ENCODE results near the gene DPM2. TPM values are rescaled to one million over a fixed set of nuclear protein-coding genes. Genes with fewer than 3 reads are reported as not detected.

DPM2 gene
- total and polyA plus RNA-seq, 2 donors = 17.9 to 32.8 TPM

DNA sequence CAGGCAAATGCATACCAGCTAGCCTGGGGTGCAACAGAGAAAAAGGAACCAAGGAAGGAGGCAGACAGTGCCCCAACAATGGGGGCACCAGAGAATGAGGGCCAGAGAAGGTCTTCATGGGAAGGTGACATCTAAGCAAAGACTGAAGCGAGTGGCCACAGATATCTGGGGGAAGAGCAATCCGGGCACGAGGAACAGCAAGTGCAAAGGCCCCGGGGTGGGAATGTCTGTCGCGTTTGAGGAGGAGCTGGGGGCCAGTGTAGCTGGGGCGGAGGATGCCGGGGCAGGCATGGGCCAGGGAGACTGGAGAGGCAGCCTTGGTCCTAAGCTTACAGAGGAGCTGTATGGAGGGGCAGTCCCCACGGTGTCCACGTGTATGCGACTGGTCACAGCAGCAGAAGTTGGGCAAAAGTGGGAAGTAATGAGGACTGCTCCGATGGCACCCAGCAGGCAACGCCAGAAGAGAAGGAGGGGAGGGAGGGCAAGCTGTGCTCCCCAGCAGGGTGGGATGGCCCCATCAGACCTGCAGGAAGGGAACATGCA lies 24.0 kb upstream of the DPM2 start:
- peaks cover 33 to 64% of the 10 kb centered on the region in 2 donors for H3K36me3 ChIP-seq (ENCODE audit: control insufficient read depth in 2 of 2, insufficient read depth in 2 of 2, low read length in 1 of 2)
- no peaks in the 10 kb centered on the region for H3K27me3 ChIP-seq (ENCODE audit: control insufficient read depth in 2 of 2, insufficient read depth in 1 of 2, low read length in 1 of 2)
- no peak overlapping the region for H3K4me3 ChIP-seq (ENCODE audit: low read length in 2 of 2)
- no peak for DNase-seq (ENCODE audit: low read depth in 6 of 9, low spot score in 9 of 9)
- H3K4me1 ChIP-seq (ENCODE audit: control insufficient read depth in 2 of 2, insufficient read depth in 2 of 2, low read length in 2 of 2) = peaks cover 27 to 70% of the 10 kb centered on the region in 2 donors
- 98% methylated on average over 13 of the region's 13 CpGs for WGBS
- H3K9me3 ChIP-seq (ENCODE audit: control insufficient read depth in 2 of 2, insufficient read depth in 1 of 2, low read length in 1 of 2) = no peaks in the 10 kb centered on the region
- H3K27ac ChIP-seq (ENCODE audit: low read depth in 1 of 2, low read length in 1 of 2) = no peak overlapping the region

DNA sequence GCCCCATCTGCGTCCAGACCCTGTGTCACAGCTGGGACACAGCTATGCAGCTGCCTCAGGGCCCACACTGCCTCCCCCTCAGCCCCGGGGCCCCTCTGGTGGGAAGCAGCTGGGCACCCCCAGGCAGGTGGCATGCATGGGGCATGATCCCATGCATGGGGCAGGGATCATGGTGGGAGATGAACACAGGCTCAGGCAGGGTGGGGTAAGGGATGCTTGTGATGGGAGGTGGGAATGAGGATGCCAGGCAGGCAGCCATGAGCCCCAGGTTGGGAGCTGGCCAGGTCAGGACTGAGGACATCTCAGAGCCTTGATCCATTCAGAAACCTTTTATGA lies 23.5 kb upstream of the DPM2 start:
- no peak for DNase-seq (ENCODE audit: low read depth in 6 of 9, low spot score in 9 of 9)
- H3K36me3 ChIP-seq (ENCODE audit: control insufficient read depth in 2 of 2, insufficient read depth in 2 of 2, low read length in 1 of 2) = peaks cover 33 to 60% of the 10 kb centered on the region in 2 donors
- H3K27ac ChIP-seq (ENCODE audit: low read depth in 1 of 2, low read length in 1 of 2) = peak overlapping the region; percentile 56 to 80
- no peaks in the 10 kb centered on the region for H3K9me3 ChIP-seq (ENCODE audit: control insufficient read depth in 2 of 2, insufficient read depth in 1 of 2, low read length in 1 of 2)
- H3K27me3 ChIP-seq (ENCODE audit: control insufficient read depth in 2 of 2, insufficient read depth in 1 of 2, low read length in 1 of 2) = no peaks in the 10 kb centered on the region
- 73% methylated on average over 2 of the region's 2 CpGs for WGBS
- peaks cover 23 to 70% of the 10 kb centered on the region in 2 donors for H3K4me1 ChIP-seq (ENCODE audit: control insufficient read depth in 2 of 2, insufficient read depth in 2 of 2, low read length in 2 of 2)
- no peak overlapping the region for H3K4me3 ChIP-seq (ENCODE audit: low read length in 2 of 2)

DNA sequence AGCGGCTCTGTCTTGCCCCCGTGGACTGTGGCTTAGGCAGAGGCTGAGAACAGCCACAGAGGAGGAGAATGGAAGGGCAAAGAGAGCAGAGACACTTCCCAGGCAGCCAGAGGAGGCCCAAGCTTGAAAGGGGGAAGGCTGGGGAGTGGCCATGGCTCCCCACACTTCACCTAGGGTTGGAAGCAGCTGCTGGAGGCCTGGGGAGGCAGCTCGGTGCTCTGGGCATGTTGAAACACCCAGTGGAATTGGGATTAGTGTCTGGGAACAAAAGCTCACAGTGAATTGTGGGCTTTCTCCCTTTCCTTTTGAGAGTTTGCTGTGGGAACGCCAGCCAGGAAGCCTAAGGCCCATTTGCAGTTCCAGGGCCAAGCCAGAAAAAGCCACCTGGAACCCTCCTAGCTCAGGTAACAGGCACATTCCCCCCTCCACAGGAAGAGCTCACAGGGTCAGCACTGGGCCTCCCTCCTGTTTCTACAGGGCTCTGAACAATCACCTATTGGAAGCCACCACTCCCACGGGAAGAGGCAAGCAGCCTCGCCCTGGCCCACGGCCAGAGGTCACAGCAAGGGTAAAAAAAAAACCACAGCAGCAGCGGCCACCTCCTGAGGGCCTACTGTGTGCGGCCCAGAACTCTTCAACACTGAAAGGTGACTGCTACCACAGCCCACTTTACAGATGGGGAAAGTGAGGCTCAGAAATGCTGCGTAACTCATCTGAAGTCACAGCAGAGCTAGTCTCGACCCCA lies 22.9 kb upstream of the DPM2 start:
- no peak for DNase-seq (ENCODE audit: low read depth in 6 of 9, low spot score in 9 of 9)
- WGBS = 87% methylated on average over 11 of the region's 11 CpGs
- H3K9me3 ChIP-seq (ENCODE audit: control insufficient read depth in 2 of 2, insufficient read depth in 1 of 2, low read length in 1 of 2) = no peaks in the 10 kb centered on the region
- peaks cover 21 to 70% of the 10 kb centered on the region in 2 donors for H3K4me1 ChIP-seq (ENCODE audit: control insufficient read depth in 2 of 2, insufficient read depth in 2 of 2, low read length in 2 of 2)
- H3K36me3 ChIP-seq (ENCODE audit: control insufficient read depth in 2 of 2, insufficient read depth in 2 of 2, low read length in 1 of 2) = peaks cover 33 to 62% of the 10 kb centered on the region in 2 donors
- H3K27me3 ChIP-seq (ENCODE audit: control insufficient read depth in 2 of 2, insufficient read depth in 1 of 2, low read length in 1 of 2) = no peaks in the 10 kb centered on the region
- peak overlapping the region; percentile 56 to 80 for H3K27ac ChIP-seq (ENCODE audit: low read depth in 1 of 2, low read length in 1 of 2)
- no peak overlapping the region for H3K4me3 ChIP-seq (ENCODE audit: low read length in 2 of 2)

DNA sequence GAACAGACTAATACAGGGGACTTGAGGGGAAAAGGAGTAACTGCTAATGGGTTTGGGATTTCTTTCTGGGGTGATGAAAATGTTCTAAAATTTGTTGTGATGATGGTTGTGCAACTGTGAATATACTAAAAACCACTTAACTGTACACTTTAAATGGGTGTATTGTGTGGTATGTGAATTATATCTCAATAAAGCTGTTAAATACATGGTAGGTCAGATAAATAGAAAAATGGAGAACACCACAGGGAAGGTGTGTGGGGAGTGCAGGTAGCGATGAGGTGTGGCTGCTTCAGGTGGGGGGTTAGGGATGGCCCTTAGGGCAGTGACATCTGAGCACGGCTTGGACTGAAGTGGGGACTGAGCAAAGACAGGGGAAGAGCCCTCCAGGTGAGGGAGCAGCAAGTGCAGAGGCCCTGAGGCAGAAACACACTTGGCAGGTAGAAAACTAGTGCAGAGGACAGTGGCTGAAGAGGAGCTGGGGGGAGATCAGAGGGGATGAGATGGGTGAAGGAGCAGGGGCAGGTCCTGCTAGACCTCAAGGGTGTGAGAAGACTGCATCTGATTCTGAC lies 22.3 kb upstream of the DPM2 start:
- Histone ChIP-seq H3K9me3 (ENCODE audit: control insufficient read depth in 2 of 2, insufficient read depth in 1 of 2, low read length in 1 of 2) (no peaks in the 10 kb centered on the region), H3K4me3 (ENCODE audit: low read length in 2 of 2) (no peak overlapping the region), H3K36me3 (ENCODE audit: control insufficient read depth in 2 of 2, insufficient read depth in 2 of 2, low read length in 1 of 2) (peaks cover 33 to 57% of the 10 kb centered on the region in 2 donors), H3K27ac (ENCODE audit: low read depth in 1 of 2, low read length in 1 of 2) (peak overlapping the region; percentile 10 to 80), H3K4me1 (ENCODE audit: control insufficient read depth in 2 of 2, insufficient read depth in 2 of 2, low read length in 2 of 2) (peaks cover 23 to 70% of the 10 kb centered on the region in 2 donors), H3K27me3 (ENCODE audit: control insufficient read depth in 2 of 2, insufficient read depth in 1 of 2, low read length in 1 of 2) (no peaks in the 10 kb centered on the region)
- no peak for DNase-seq (ENCODE audit: low read depth in 6 of 9, low spot score in 9 of 9)
- 94% methylated on average over 2 of the region's 2 CpGs for WGBS

DNA sequence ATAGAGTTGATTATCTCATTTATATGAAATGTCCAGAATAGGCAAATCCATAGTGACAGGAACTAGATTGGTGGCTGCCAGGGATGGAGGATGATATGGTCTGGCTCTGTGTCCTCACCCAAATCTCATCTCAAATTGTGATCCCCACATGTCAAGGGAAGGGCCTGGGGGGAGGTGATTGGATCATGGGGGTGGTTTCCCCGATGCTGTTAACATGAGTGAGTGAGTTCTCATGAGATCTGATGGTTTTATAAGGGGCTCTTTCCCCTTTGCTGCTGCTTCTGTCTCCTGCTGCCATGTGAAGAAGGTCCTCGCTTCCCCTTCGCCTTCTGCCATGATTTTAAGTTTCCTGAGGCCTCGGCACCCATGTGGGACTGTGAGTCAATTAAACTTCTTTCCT lies 21.7 kb upstream of the DPM2 start:
- WGBS = 94% methylated on average over 4 of the region's 4 CpGs
- no peak overlapping the region for H3K27ac ChIP-seq (ENCODE audit: low read depth in 1 of 2, low read length in 1 of 2)
- no peaks in the 10 kb centered on the region for H3K9me3 ChIP-seq (ENCODE audit: control insufficient read depth in 2 of 2, insufficient read depth in 1 of 2, low read length in 1 of 2)
- H3K27me3 ChIP-seq (ENCODE audit: control insufficient read depth in 2 of 2, insufficient read depth in 1 of 2, low read length in 1 of 2) = no peaks in the 10 kb centered on the region
- H3K36me3 ChIP-seq (ENCODE audit: control insufficient read depth in 2 of 2, insufficient read depth in 2 of 2, low read length in 1 of 2) = peaks cover 33 to 60% of the 10 kb centered on the region in 2 donors
- no peak overlapping the region for H3K4me3 ChIP-seq (ENCODE audit: low read length in 2 of 2)
- H3K4me1 ChIP-seq (ENCODE audit: control insufficient read depth in 2 of 2, insufficient read depth in 2 of 2, low read length in 2 of 2) = peaks cover 26 to 71% of the 10 kb centered on the region in 2 donors
- DNase-seq (ENCODE audit: low read depth in 6 of 9, low spot score in 9 of 9) = no peak

DNA sequence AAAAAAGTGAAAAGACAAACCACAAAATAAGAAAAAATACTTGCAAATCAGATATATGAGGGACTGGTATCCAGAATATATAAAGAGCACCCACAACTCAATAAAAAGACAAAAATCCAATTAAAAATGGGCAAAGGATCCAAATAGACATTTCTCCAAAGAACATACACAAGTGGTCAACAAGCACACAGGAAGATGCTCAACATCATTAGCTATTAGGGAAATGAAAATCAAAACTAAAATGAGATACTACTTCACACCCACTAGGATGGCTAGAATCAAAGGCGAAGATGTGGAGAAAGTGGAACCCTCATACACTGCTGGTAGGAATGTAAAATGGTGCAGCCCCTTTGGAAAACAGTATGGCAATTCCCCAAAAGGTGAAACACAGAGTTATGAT lies 21.1 kb upstream of the DPM2 start:
- no peak for DNase-seq (ENCODE audit: low read depth in 6 of 9, low spot score in 9 of 9)
- no peak overlapping the region for H3K4me3 ChIP-seq (ENCODE audit: low read length in 2 of 2)
- H3K27me3 ChIP-seq (ENCODE audit: control insufficient read depth in 2 of 2, insufficient read depth in 1 of 2, low read length in 1 of 2) = no peaks in the 10 kb centered on the region
- H3K27ac ChIP-seq (ENCODE audit: low read depth in 1 of 2, low read length in 1 of 2) = no peak overlapping the region
- 98% methylated on average over 1 of the region's 1 CpG for WGBS
- H3K9me3 ChIP-seq (ENCODE audit: control insufficient read depth in 2 of 2, insufficient read depth in 1 of 2, low read length in 1 of 2) = no peaks in the 10 kb centered on the region
- H3K36me3 ChIP-seq (ENCODE audit: control insufficient read depth in 2 of 2, insufficient read depth in 2 of 2, low read length in 1 of 2) = peaks cover 32 to 58% of the 10 kb centered on the region in 2 donors
- H3K4me1 ChIP-seq (ENCODE audit: control insufficient read depth in 2 of 2, insufficient read depth in 2 of 2, low read length in 2 of 2) = peaks cover 26 to 69% of the 10 kb centered on the region in 2 donors

DNA sequence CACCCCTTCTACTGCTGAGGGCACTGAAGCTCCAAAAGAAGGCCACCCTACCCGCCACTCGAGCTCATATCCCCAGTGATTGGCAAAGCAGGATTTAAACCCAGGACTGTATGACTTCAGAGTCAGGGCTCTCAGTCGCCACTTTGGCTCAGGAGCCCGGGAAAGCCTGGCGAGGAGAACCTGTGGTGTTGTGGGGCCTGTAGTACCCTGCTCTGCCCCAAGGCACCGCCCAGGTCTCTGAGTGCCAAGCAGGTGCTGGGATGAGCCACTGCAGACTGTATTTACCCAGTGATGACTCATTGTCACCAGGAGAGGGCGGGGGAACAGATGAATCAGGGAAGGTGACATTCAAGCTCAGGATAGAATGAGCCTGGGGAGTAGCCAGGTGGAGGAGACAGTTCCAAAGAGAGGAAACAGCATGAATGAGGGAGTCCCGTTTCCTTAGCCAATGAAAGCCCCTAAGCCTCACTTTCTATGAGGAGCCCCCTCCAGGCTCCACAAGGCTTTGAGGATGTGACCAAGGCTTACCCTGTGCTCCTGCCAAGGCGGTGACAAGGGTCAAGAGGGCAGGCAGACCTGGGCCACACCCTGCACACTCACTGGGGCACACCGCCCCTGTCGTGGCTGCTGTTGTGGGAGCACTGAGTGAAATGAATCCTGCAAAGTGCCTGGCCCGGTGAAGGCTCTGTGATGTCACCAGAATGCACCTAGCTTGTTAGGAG lies 17.8 kb upstream of the DPM2 start:
- WGBS = 55% methylated on average over 12 of the region's 12 CpGs
- Histone ChIP-seq H3K4me1 (ENCODE audit: control insufficient read depth in 2 of 2, insufficient read depth in 2 of 2, low read length in 2 of 2) (peaks cover 15 to 61% of the 10 kb centered on the region in 2 donors), H3K4me3 (ENCODE audit: low read length in 2 of 2) (no peak overlapping the region), H3K9me3 (ENCODE audit: control insufficient read depth in 2 of 2, insufficient read depth in 1 of 2, low read length in 1 of 2) (peaks cover 0 to 3% of the 10 kb centered on the region in 2 donors), H3K36me3 (ENCODE audit: control insufficient read depth in 2 of 2, insufficient read depth in 2 of 2, low read length in 1 of 2) (peaks cover 17 to 58% of the 10 kb centered on the region in 2 donors), H3K27ac (ENCODE audit: low read depth in 1 of 2, low read length in 1 of 2) (peak overlapping the region; percentile 33 to 52), H3K27me3 (ENCODE audit: control insufficient read depth in 2 of 2, insufficient read depth in 1 of 2, low read length in 1 of 2) (no peaks in the 10 kb centered on the region)
- DNase-seq (ENCODE audit: low read depth in 6 of 9, low spot score in 9 of 9) = peak in 3 of 9 donors; percentile 70 to 86 (median 73)

DNA sequence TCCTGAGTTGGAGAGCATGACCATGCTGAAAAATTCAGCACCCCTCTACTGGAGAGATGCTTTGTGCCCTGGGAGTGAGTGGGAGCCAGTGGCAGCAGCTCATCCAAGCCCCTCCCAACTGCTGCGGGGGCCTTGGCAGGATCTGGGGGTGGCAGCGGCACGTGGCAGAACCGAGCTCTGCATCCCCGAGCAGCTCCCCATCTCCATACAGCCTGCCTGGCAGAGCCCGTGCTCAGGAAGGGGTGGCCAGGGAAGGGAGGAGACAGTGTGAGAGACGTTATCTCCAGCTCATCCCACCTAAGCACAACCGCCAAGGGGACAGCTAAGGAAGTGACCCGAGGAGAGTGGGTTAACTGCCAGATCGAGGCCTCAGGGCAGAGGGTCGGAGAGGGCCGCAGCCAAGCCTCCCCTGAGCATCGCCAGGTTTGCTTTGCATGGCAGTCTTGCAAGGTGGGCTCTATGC lies 17.2 kb upstream of the DPM2 start:
- Histone ChIP-seq H3K4me1 (ENCODE audit: control insufficient read depth in 2 of 2, insufficient read depth in 2 of 2, low read length in 2 of 2) (peaks cover 12 to 61% of the 10 kb centered on the region in 2 donors), H3K27ac (ENCODE audit: low read depth in 1 of 2, low read length in 1 of 2) (peak overlapping the region in 1 of 2 donors; percentile 52), H3K9me3 (ENCODE audit: control insufficient read depth in 2 of 2, insufficient read depth in 1 of 2, low read length in 1 of 2) (peaks cover 0 to 3% of the 10 kb centered on the region in 2 donors), H3K36me3 (ENCODE audit: control insufficient read depth in 2 of 2, insufficient read depth in 2 of 2, low read length in 1 of 2) (peaks cover 23 to 58% of the 10 kb centered on the region in 2 donors), H3K4me3 (ENCODE audit: low read length in 2 of 2) (no peak overlapping the region), H3K27me3 (ENCODE audit: control insufficient read depth in 2 of 2, insufficient read depth in 1 of 2, low read length in 1 of 2) (no peaks in the 10 kb centered on the region)
- 91% methylated on average over 13 of the region's 13 CpGs for whole genome bisulfite sequencing
- no peak for DNase-seq (ENCODE audit: low read depth in 6 of 9, low spot score in 9 of 9)
